HG02588 (cell line): ENCODE results near the gene FOS.
"Not testable (repeated sequence)": the region's sequence is repeated elsewhere in the genome, so short reads cannot be mapped to it uniquely, and the experiment has no call there.

Source experiments
- ATAC-seq: cut with Tn5 transposase; IDR thresholded peaks from one replicate; pipeline ENCODE4 v1.9.1; 2021; ENCODE audit warnings: mild to moderate bottlenecking, moderate library complexity; ENCODE audit not compliant: unreplicated experiment

The FOS gene

GRCh38 chr14:75275598-75275997 is 3.0 kb upstream of the FOS start:
- no peak for ATAC-seq

GRCh38 chr14:75277008-75277814 is 1.4 kb upstream of the FOS start:
- peak; percentile 30 for ATAC-seq

- ATAC-seq = no peak
Observed at GRCh38 chr14:75277815-75278421, 710 bp upstream of the FOS start.

- ATAC-seq = no peak
Observed at GRCh38 chr14:75279153-75279762, 630 bp downstream of the FOS start.

- ATAC-seq = no peak
Observed at GRCh38 chr14:75279763-75280290, 1.2 kb downstream of the FOS start.

- no peak for ATAC-seq
Observed at GRCh38 chr14:75280291-75280830, 1.7 kb downstream of the FOS start.

- no peak for ATAC-seq
Observed at GRCh38 chr14:75280831-75281653, 2.4 kb downstream of the FOS start.

- no peak for ATAC-seq
Observed at GRCh38 chr14:75281654-75282019, 3.0 kb downstream of the FOS start.

- ATAC-seq = no peak
Observed at GRCh38 chr14:75282170-75282554, 3.5 kb downstream of the FOS start.

- ATAC-seq = not testable (repeated sequence)
Observed at GRCh38 chr14:75282555-75283161, 4.0 kb downstream of the FOS start.

GRCh38 chr14:75283162-75283832 is 4.7 kb downstream of the FOS start:
- no peak for ATAC-seq

- ATAC-seq = no peak
Observed at GRCh38 chr14:75283833-75284563, 5.4 kb downstream of the FOS start.

- no peak for ATAC-seq
Observed at GRCh38 chr14:75285331-75285730, 6.7 kb downstream of the FOS start.

- no peak for ATAC-seq
Observed at GRCh38 chr14:75286313-75286712, 7.7 kb downstream of the FOS start.

GRCh38 chr14:75289840-75290388 is 11.3 kb downstream of the FOS start:
- ATAC-seq = no peak

GRCh38 chr14:75290851-75291250 is 12.2 kb downstream of the FOS start:
- no peak for ATAC-seq

- ATAC-seq = no peak
Observed at GRCh38 chr14:75291331-75291730, 12.7 kb downstream of the FOS start.

- ATAC-seq = no peak
Observed at GRCh38 chr14:75292101-75292563, 13.5 kb downstream of the FOS start.

GRCh38 chr14:75292886-75293285 is 14.3 kb downstream of the FOS start:
- no peak for ATAC-seq
